ENCODE data around the gene LRRFIP1.

DNA sequence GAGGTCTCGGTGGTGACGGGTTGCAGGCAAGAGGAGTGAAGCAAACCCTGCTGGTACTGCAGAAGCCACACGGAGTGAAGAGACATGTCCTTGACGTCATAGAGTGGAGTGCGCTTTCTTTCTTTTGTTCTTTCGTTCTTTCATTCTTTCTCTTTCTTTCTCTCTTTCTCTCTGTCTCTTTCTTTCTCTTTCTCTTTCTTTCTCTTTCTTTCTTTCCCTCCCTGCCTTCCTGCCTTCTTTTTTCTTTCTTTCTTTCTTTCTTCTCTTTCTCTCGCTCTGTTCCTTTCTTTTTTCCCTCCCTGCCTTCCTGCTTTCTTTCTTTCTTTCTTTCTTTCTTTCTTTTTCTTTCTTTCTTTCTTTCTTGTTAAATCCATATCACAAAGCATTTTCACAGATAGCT, 39.2 kb downstream of the LRRFIP1 start:
- TF ChIP-seq, protein P1, sequence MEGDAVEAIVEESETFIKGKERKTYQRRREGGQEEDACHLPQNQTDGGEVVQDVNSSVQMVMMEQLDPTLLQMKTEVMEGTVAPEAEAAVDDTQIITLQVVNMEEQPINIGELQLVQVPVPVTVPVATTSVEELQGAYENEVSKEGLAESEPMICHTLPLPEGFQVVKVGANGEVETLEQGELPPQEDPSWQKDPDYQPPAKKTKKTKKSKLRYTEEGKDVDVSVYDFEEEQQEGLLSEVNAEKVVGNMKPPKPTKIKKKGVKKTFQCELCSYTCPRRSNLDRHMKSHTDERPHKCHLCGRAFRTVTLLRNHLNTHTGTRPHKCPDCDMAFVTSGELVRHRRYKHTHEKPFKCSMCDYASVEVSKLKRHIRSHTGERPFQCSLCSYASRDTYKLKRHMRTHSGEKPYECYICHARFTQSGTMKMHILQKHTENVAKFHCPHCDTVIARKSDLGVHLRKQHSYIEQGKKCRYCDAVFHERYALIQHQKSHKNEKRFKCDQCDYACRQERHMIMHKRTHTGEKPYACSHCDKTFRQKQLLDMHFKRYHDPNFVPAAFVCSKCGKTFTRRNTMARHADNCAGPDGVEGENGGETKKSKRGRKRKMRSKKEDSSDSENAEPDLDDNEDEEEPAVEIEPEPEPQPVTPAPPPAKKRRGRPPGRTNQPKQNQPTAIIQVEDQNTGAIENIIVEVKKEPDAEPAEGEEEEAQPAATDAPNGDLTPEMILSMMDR (IDR thresholded peaks at IDR 0.05), result no peak
- TF ChIP-seq EP300 (IDR thresholded peaks at IDR 0.05) (no peak), POLR2A (IDR thresholded peaks at IDR 0.05) (no peak)

All from ovary (tissue), 3 donors.